Gastrocnemius medialis (tissue), 4 donors: ENCODE results near the gene KRT79.

Source experiments
- POLR2A ChIP-seq, 2 donors: fragments of 450-650 bp; IDR thresholded peaks; one replicate each; pipeline ENCODE4 v1.6.1; 2017; ENCODE audit warnings: antibody characterized with exemption in 2 of 2, mild to moderate bottlenecking in 2 of 2, moderate library complexity in 2 of 2
- TF ChIP-seq, protein P1 (sequence below), 5 experiments: fragments of 450-650 bp in 3 of 5; fragments of 200-600 bp in 2 of 5; sonication (generic) in 2 of 5; IDR thresholded peaks in 4 of 5; conservative IDR thresholded peaks in 1 of 5; 1 replicate in 4 of 5; 2 replicates in 1 of 5; pipeline ENCODE4 v1.5.1; 2016 to 2019; ENCODE audit warnings: antibody characterized with exemption in 5 of 5, mild to moderate bottlenecking in 3 of 5, moderate library complexity in 3 of 5

DNA sequence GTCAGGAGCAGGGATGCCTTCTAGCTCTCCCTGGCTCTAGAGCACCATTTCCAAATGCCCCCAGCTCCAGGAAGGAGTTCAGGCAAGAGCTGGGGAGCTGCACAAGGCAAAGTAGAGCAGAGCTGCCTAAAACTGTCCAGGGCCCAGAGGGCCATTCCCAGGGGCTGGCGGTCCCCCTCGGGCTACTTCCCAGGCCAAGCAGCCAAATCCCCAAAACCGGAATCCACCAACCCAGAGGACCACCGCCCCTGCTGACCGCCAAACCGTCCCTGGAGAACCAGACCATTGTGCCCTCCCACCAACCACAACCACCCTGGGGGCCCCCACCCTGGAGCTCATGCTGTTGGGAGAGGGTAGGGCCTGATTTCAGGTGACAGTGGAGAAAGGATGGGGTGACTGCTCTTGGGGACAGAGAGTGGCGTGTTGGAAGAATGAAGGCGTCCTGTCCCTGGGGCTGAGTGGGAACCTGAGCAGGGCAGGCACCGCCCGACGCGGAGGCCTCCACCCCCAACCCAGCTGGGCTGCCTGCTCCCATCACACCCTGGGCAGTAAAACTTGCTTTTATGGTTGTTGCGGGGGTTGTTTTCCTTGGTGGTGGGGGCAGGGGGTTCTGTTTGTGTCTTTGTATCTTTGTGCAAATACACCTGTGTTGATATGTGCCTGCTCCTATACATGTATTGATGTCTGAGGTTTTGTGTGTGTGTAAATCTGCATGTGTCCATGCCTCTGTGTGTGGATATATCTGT is 38.7 kb upstream of the KRT79 start:
- TF ChIP-seq, protein P1, sequence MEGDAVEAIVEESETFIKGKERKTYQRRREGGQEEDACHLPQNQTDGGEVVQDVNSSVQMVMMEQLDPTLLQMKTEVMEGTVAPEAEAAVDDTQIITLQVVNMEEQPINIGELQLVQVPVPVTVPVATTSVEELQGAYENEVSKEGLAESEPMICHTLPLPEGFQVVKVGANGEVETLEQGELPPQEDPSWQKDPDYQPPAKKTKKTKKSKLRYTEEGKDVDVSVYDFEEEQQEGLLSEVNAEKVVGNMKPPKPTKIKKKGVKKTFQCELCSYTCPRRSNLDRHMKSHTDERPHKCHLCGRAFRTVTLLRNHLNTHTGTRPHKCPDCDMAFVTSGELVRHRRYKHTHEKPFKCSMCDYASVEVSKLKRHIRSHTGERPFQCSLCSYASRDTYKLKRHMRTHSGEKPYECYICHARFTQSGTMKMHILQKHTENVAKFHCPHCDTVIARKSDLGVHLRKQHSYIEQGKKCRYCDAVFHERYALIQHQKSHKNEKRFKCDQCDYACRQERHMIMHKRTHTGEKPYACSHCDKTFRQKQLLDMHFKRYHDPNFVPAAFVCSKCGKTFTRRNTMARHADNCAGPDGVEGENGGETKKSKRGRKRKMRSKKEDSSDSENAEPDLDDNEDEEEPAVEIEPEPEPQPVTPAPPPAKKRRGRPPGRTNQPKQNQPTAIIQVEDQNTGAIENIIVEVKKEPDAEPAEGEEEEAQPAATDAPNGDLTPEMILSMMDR (IDR thresholded peaks at IDR 0.05 in 4 of 5, conservative IDR thresholded peaks at IDR 0.05 in 1 of 5), result no peak
- no peak for TF ChIP-seq POLR2A (IDR thresholded peaks at IDR 0.05)
